Stimulated activated CD4-positive, alpha-beta T cell treated with anti-CD3 and anti-CD28 coated beads, Interleukin-15, amount 100 ng/mL, for 48 hours (primary cell): Measurements from ENCODE around the gene CCT4.
"Not testable (repeated sequence)": the region's sequence is repeated elsewhere in the genome, so short reads cannot be mapped to it uniquely, and the experiment has no call there.

Source experiments
- DNase-seq, 2 donors: peaks; one replicate each; pipeline ENCODE4 v3.0.0-alpha.2; 2020; ENCODE audit warnings: low read depth in 2 of 2

The CCT4 gene

DNA sequence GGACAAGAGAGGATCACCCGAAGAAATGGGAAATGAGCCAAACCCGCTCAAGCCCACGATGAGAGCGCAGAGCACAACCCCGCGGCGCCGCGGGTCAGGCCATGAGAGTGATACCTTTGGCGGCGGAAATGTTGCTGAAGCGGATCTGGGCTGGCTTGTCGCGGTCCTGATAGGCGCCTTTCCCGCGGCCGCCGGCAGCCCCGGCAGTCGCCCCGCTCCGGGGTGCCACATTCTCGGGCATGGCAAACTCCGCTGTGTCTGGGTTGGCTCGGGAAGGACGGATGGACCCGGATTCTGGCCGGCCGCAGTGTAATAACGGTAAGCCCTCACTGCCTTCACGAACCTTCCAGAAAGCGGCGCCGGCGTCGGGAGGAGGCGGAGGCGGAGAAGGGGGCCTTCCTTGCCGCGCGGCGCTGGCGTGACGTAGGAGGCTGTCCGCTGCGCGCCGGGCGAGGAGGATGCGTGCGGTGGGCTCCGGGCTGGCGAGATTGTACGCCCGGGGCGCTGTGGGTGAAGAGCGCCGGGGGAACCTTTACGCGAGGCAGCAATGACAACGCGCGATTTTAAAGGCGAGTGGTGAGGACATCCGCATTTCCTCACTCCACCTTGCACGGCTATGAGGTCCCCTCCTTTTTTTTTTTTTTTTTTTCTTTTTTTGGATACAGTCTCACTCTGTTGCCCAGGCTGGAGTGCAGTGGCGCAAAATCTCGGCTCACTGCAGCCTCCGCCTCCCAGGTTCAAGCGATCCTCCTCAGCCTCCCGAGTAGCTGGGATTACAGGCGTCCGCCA, at the start of gene CCT4:
TSS of gene CCT4 (minus strand) at position 390 of the 789 bp plus-strand sequence. CDS start at position 241, 149 bp downstream.
- DNase-seq = peak; percentile 73 to 83

GRCh38 chr2:61937886-61938285, 49.4 kb upstream of the CCT4 start:
- no peak for DNase-seq

- no peak for DNase-seq
Measured at GRCh38 chr2:61937098-61937497, 48.6 kb upstream of the CCT4 start.

DNA sequence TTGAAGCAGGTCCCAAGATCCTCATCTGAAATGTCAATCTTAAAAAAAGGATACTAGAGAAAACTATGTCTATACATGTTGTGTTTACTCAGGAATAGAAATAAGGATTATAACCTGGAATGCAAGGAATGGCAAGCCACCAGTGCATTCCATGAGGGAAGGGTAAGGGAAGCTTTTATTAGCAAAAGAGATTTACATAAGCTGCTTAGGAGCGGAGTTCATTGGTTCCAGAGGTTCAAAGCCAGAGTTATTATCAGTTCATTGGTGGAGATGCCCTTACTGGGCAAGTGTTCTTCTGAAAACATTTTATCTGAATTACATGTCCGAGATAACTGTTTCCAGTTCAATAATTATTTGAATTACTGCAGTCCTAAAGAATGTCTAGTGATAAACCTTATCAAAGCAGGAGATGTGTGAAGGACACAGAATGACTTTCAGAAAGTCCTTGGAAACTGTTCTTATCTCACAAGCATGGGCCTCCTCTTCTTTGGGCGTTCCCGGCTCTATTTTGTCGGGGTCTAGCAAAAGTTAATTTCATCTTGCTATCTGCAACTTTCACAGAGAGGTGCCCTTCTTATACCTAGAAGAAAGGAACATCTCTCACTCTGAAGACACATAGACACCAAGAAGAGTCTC, 40.5 kb upstream of the CCT4 start:
- no peak for DNase-seq

- DNase-seq = no peak
Measured at GRCh38 chr2:61926531-61927477, 38.3 kb upstream of the CCT4 start.

- no peak for DNase-seq
Measured at GRCh38 chr2:61924895-61925663, 36.6 kb upstream of the CCT4 start.

DNA sequence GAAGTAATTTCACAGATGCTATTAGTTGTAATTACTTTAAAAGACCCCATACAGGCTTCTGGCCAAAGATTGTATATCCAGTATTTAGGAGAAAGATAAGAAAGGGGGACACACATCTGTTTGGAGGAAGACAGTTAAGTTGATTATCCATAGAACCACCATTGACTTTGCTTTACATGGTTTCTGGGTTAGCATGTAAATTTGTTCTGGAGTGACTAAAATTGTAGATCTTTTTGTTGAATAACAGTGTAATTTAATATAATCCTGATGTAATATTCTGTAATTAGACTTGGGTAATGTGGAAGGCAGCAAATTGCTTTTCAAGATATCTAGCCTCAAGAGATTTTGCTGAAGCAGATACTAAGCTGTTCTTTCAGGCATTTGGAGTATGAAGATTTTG, 34.3 kb upstream of the CCT4 start:
- DNase-seq = no peak

- DNase-seq = no peak
Measured at GRCh38 chr2:61920548-61920947, 32.1 kb upstream of the CCT4 start.

DNA sequence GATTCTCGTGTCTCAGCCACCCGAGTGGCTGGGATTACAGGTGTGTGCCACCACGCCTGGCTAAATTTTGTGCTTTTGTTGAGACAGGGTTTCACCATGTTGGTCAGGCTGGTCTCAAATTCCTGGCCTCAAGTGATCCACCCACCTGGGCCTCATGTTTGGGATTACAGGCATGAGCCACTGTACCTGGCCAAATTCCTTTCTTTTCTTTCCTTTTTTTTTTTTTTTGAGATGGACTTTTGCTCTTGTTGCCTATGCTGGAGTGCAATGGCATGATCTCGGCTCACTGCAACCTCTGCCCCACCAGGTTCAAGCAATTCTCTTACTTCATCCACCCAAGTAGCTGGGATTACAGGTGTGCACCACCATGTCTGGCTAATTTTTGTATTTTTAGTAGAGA, 26.3 kb upstream of the CCT4 start:
- not testable (repeated sequence) for DNase-seq

GRCh38 chr2:61911510-61911909, 23.1 kb upstream of the CCT4 start:
- no peak for DNase-seq

GRCh38 chr2:61910603-61911002, 22.1 kb upstream of the CCT4 start:
- no peak for DNase-seq

- DNase-seq = no peak
Measured at GRCh38 chr2:61909116-61909515, 20.7 kb upstream of the CCT4 start.

GRCh38 chr2:61906186-61906470, 17.7 kb upstream of the CCT4 start:
- DNase-seq = no peak

DNA sequence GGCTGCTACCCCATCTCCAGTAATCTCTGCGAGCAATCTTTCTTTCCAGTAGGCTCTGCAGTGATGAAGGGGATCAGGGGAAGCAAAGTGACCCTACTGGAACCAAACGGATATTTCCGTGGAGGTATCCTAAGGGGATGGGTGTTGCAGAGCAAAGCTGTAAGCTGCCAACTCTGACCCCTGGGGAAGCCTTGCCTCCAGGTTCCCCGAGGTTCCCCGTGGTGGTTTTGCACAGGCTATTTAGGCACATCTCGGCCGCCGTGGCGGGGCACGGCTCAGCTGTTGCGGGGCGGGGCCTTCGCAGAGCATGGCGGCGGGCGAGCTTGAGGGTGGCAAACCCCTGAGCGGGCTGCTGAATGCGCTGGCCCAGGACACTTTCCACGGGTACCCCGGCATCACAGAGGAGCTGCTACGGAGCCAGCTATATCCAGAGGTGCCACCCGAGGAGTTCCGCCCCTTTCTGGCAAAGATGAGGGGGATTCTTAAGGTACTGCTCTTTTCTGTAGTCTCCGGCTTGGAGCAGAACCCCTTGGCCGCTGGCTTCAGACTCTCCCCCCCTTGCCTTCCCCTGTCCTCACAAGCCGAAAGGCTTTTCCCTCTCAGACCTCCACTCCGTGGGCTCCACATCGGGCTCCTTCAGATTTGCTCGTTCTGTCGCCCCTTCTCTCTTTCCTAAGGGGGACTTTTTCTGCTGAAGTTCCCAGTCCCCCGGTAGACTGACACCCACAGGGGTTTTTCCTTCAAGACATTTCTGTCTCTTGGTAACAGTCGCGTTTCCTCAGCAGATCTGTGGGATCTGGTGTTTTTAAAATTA, 17.1 kb upstream of the CCT4 start, which contains the start of gene COMMD1:
TSS of gene COMMD1 (plus strand) at position 303 of the 814 bp plus-strand sequence. CDS start at position 308, 5 bp downstream.
- DNase-seq = peak; percentile 70 to 77

GRCh38 chr2:61900281-61900680, 11.8 kb upstream of the CCT4 start:
- no peak for DNase-seq

GRCh38 chr2:61898810-61899209, 10.4 kb upstream of the CCT4 start:
- no peak for DNase-seq

DNA sequence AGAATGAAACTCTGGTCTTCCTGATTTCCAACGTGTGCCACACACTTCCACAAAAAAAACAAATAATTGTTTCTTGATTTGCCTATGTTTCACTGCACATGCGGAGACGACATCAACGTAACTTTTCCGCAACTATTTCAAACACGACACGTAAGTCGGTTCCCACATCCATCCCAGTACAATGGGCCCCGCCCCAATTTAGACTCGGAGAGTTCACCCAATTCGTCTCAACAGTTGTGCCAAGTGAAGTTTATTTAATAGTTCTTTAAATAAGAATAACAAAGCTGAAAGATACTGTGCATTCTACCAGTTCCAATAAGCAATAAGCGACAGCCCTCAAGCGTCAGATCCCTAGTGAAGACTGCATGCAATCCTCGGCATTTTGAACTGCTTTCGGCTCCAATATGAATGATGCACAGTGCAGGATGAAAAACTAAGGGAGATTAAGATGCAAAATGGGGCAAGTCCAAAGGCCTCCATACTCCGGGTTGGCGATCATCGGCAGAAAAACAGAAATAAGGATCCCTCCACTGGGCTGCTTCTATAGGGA, 664 bp downstream of the CCT4 start:
- DNase-seq = no peak

DNA sequence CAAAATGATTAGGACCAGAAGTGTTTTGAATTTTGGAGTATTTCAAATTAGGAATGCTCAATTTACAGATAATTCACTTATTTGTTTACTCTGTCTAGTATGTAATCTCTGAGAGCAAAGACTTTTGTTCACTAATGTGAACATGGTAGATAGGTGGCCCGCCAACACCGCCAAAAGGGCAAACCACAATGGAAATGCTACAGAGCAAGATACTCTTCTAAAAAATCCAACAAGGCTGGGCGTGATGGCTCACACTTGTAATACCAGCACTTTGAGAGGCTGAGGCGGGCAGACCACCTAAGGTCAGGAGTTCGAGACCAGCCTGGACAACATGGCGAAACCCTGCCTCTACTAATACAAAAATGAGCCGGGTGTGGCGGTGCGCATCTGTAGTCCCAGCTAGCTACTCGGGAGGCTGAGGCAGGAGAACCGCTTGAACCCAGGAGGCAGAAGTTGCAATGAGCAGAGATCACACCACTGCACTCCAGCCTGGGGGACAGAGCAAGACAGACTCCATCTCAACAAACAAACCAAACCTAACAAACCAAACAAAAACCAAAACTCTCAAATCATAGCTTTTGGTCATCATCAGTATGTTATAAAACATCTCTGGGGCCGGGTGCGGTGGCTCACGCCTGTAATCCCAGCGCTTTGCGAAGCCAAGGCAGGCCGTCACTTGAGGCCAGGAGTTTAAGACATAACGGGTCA, 2.4 kb downstream of the CCT4 start:
- no peak for DNase-seq

DNA sequence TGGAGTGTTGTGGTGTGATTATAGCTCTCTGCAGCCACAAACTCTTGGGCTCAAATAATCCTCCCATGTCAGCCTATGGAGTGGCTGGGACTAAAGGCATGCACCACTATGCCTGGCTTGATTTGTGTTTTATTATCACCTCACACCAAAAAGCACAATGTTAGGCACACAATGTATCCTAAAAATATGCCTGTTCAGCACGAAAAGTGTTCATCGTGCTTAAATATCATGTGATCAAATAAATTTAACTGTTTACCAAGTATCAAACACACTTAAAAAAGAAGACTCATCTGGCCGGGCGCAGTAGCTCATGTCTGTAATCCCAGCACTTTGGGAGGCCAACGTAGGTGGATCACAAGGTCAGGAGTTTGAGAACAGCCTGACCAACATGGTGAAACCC, 5.6 kb downstream of the CCT4 start:
- DNase-seq = no peak

GRCh38 chr2:61879351-61879750, 9.1 kb downstream of the CCT4 start:
- not testable (repeated sequence) for DNase-seq
